Keratinocyte (primary cell): ENCODE data around the gene INTU. TPM values are rescaled to one million over a fixed set of nuclear protein-coding genes. Genes with fewer than 3 reads are reported as not detected.
A peak's percentile ranks its signal among the peaks of the same experiment; 100 is the strongest.

Experiments
- DNase-seq: peaks from one replicate; pipeline ENCODE4 v3.0.0-alpha.2; 2011; ENCODE audit warnings: low read depth, missing footprints, low spot score
- FAIRE-seq: peaks from 2 replicates; lab custom pipeline; 2011; peaks lifted over from hg19 to GRCh38; lab: Jason Lieb, UNC
- H2AFZ ChIP-seq: 2 replicates; pipeline ENCODE4 v1.6.0; 2012; ENCODE audit warnings: low read length, control low read depth, inconsistent platforms; ENCODE audit not compliant: control insufficient read depth
- H3K27ac ChIP-seq: 2 replicates; pipeline ENCODE4 v1.5.1; 2011; ENCODE audit warnings: low read length; ENCODE audit not compliant: control insufficient read depth, insufficient read depth
- H3K27me3 ChIP-seq: 3 replicates; pipeline ENCODE4 v1.6.0; 2011; ENCODE audit warnings: low read length; ENCODE audit not compliant: control insufficient read depth, insufficient read depth; ENCODE audit errors: extremely low read depth
- H3K36me3 ChIP-seq, 2 experiments: 2 replicates in 1 of 2; 3 replicates in 1 of 2; pipeline ENCODE4 v1.5.1; 2011; ENCODE audit warnings: low read length in 2 of 2, mild to moderate bottlenecking in 1 of 2; ENCODE audit not compliant: control insufficient read depth in 2 of 2, insufficient read depth in 2 of 2; ENCODE audit errors: extremely low read depth in 1 of 2
- H3K4me1 ChIP-seq: 3 replicates; pipeline ENCODE4 v1.5.1; 2011; ENCODE audit warnings: low read length; ENCODE audit not compliant: control insufficient read depth, insufficient read depth; ENCODE audit errors: extremely low read depth
- H3K4me2 ChIP-seq: 3 replicates; pipeline ENCODE4 v1.6.0; 2011; ENCODE audit warnings: low read depth, low read length; ENCODE audit not compliant: control insufficient read depth, insufficient read depth; ENCODE audit errors: extremely low read depth
- H3K4me3 ChIP-seq, 3 experiments: fragments of 200-600 bp in 1 of 3; sonication (generic) in 1 of 3; 2 replicates in 2 of 3; 3 replicates in 1 of 3; pipeline ENCODE4 v1.5.1; 2011 to 2016; ENCODE audit warnings: low read length in 3 of 3, mild to moderate bottlenecking in 3 of 3, control low read depth in 2 of 3, inconsistent platforms in 1 of 3, low read depth in 1 of 3, mixed read lengths in 1 of 3, mixed run types in 1 of 3, moderate library complexity in 1 of 3; ENCODE audit not compliant: control insufficient read depth in 2 of 3, insufficient read depth in 2 of 3; ENCODE audit errors: extremely low read depth in 1 of 3
- H3K79me2 ChIP-seq: 2 replicates; pipeline ENCODE4 v1.6.0; 2012; ENCODE audit warnings: low read length; ENCODE audit not compliant: control insufficient read depth, insufficient read depth
- H3K9ac ChIP-seq: 3 replicates; pipeline ENCODE4 v1.6.0; 2011; ENCODE audit warnings: low read length; ENCODE audit not compliant: control insufficient read depth, insufficient read depth; ENCODE audit errors: extremely low read depth
- H3K9me1 ChIP-seq: 3 replicates; pipeline ENCODE4 v1.6.0; 2011; ENCODE audit warnings: low read length; ENCODE audit not compliant: control insufficient read depth, insufficient read depth; ENCODE audit errors: extremely low read depth
- H3K9me3 ChIP-seq: 2 replicates; pipeline ENCODE4 v1.5.1; 2012; ENCODE audit warnings: low read depth, low read length; ENCODE audit not compliant: control insufficient read depth
- H4K20me1 ChIP-seq: 3 replicates; pipeline ENCODE4 v1.6.0; 2011; ENCODE audit warnings: low read length; ENCODE audit not compliant: control insufficient read depth, insufficient read depth; ENCODE audit errors: extremely low read depth
- EZH2 ChIP-seq: IDR thresholded peaks from one replicate; pipeline ENCODE4 v1.6.1; 2012; ENCODE audit warnings: inconsistent platforms, mild to moderate bottlenecking, low read length, moderate library complexity
- dilution Hi-C: fragments of 300-500 bp; cut with MboI; formaldehyde crosslinking; loops from one replicate; pipeline ENCODE4 v1.7.0; 2020; ENCODE audit warnings: low sequenced_read_pairs; ENCODE audit not compliant: extremely low pct_ligation_motif_present
- polyA plus RNA-seq, 5 experiments: library from polyadenylated mRNA; depleted of rRNA in 3 of 5; stranded (reverse) in 3 of 5; stranded (forward) in 1 of 5; unstranded in 1 of 5; fragments of >200 nt; gene quantifications; 1 replicate in 1 of 5; 2 replicates in 3 of 5; 3 replicates in 1 of 5; pipeline versions ENCODE4 v1.2.1 to v1.2.3, GENCODE V29; 2011 to 2012; ENCODE audit warnings: missing spikeins in 2 of 5, low read depth in 1 of 5, low replicate concordance in 1 of 5
- TF ChIP-seq, protein P1 (sequence below), 3 experiments: IDR thresholded peaks in 1 of 3; conservative IDR thresholded peaks in 1 of 3; optimal IDR thresholded peaks in 1 of 3; 2 replicates in 2 of 3; 3 replicates in 1 of 3; pipeline versions ENCODE3 to v1.5.1; 2011; ENCODE audit warnings: low read length in 3 of 3, mild to moderate bottlenecking in 3 of 3, moderate library complexity in 2 of 3, control low read depth in 1 of 3, inconsistent platforms in 1 of 3; ENCODE audit not compliant: insufficient read depth in 2 of 3; ENCODE audit errors: extremely low read depth in 1 of 3

The INTU gene
- polyA plus RNA-seq, 1 donor (not counting 4 experiments of a cell fraction or from before 2014, with no cell fraction given): 5.0 TPM

DNA sequence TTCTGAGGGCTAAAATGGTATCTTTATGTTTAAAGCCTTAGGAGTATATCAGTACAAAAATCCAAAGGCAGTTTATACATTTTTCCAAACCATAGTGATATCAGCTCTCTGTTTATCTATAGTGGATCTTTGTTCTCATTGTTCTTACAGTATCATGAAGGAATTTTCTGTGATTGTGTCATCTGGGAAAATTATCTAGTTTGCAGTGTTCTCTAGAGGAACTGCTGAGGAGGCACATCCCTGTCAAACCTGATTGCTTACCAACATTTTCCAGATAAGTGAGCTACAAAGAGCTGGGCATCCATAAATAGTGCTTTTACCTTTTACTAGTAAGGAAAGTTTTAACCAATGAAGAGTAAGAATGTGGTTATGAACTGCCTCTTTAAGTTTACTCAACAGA lies 52.5 kb downstream of the INTU start:
- no peak overlapping the region for H3K4me2 ChIP-seq
- no peaks in the 10 kb centered on the region for H3K79me2 ChIP-seq
- no peaks in the 10 kb centered on the region for H3K9me1 ChIP-seq
- no peak overlapping the region for H3K9ac ChIP-seq
- H3K4me1 ChIP-seq: peaks cover 15% of the 10 kb centered on the region
- no peaks in the 10 kb centered on the region for H4K20me1 ChIP-seq
- FAIRE-seq (peak; percentile 13), DNase-seq (no peak)
- H3K4me3 ChIP-seq: no peak overlapping the region
- H3K27me3 ChIP-seq: no peaks in the 10 kb centered on the region
- no peak overlapping the region for H3K27ac ChIP-seq
- H2AFZ ChIP-seq: no peak overlapping the region
- no peaks in the 10 kb centered on the region for H3K9me3 ChIP-seq
- no peak for TF ChIP-seq EZH2
- TF ChIP-seq, protein P1, sequence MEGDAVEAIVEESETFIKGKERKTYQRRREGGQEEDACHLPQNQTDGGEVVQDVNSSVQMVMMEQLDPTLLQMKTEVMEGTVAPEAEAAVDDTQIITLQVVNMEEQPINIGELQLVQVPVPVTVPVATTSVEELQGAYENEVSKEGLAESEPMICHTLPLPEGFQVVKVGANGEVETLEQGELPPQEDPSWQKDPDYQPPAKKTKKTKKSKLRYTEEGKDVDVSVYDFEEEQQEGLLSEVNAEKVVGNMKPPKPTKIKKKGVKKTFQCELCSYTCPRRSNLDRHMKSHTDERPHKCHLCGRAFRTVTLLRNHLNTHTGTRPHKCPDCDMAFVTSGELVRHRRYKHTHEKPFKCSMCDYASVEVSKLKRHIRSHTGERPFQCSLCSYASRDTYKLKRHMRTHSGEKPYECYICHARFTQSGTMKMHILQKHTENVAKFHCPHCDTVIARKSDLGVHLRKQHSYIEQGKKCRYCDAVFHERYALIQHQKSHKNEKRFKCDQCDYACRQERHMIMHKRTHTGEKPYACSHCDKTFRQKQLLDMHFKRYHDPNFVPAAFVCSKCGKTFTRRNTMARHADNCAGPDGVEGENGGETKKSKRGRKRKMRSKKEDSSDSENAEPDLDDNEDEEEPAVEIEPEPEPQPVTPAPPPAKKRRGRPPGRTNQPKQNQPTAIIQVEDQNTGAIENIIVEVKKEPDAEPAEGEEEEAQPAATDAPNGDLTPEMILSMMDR (optimal IDR thresholded peaks at IDR 0.05 in 1 of 3, IDR thresholded peaks at IDR 0.05 in 1 of 3, conservative IDR thresholded peaks at IDR 0.05 in 1 of 3; ENCODE audit: extremely low read depth in 1 of 3, insufficient read depth in 2 of 3, low read length in 3 of 3): no peak
- peaks cover 0 to 3% of the 10 kb centered on the region in 2 experiments for H3K36me3 ChIP-seq
- dilution Hi-C loops: no loop called here

DNA sequence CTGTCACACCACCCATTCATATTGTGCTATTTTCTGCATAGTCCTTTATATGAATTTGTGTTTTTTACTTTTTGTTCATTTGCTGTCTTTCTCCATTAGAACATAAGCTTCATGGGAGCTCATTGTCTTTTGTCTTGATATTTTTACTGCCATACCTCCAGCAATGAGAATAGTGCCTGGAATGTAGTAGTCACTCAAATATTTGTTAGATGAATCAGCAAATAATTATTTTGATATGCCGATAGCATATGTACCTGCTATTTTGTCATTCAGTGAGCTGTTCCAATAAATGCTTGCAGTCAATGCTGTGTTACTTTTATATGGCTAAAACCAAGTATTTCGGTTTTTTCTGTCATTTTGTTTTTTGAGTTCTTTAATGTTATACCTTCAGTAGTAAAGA lies 53.9 kb downstream of the INTU start:
- no peak for TF ChIP-seq EZH2
- TF ChIP-seq, protein P1 (optimal IDR thresholded peaks at IDR 0.05 in 1 of 3, IDR thresholded peaks at IDR 0.05 in 1 of 3, conservative IDR thresholded peaks at IDR 0.05 in 1 of 3; ENCODE audit: extremely low read depth in 1 of 3, insufficient read depth in 2 of 3, low read length in 3 of 3): no peak
- dilution Hi-C loops: no loop called here
- peak; percentile 62 for FAIRE-seq
- Histone ChIP-seq H3K27me3 (no peaks in the 10 kb centered on the region), H3K27ac (no peak overlapping the region), H3K79me2 (no peaks in the 10 kb centered on the region), H2AFZ (no peak overlapping the region), H3K9me1 (no peaks in the 10 kb centered on the region), H4K20me1 (no peaks in the 10 kb centered on the region), H3K4me2 (peak overlapping the region; percentile 25), H3K4me1 (peaks cover 15% of the 10 kb centered on the region), H3K36me3 (peaks cover 0 to 3% of the 10 kb centered on the region in 2 experiments), H3K9ac (no peak overlapping the region), H3K9me3 (no peaks in the 10 kb centered on the region), H3K4me3 (no peak overlapping the region)
- DNase-seq: no peak
